Measurements from ENCODE around the gene RBM28. TPM values are rescaled to one million over a fixed set of nuclear protein-coding genes. Genes with fewer than 3 reads are reported as not detected.

The RBM28 gene
- total and polyA plus RNA-seq, 10 of the 15 experiments (the other 5 are each of a cell fraction or from before 2014, with no cell fraction given) = 14.3 to 50.4 (median 32.8) TPM

DNA sequence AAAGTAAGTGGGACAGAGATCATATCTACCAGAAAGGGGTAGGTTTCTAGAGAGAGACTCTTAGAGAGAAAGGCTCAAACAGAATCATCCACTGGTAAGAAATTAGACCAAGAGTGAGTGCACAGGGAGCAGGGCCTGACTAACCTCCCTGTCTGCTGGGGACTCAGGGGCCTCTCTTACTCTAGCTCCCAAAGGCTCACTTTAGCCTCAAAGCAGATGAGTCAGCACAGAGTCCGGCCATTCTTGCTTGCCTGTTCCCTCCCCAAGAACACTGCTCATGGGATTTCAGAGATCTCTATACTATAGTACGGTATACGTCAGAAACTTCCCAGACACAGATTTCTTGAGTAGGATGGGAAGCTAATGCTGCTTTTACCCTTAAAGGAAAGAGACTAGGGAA lies 32.7 kb downstream of the RBM28 start (continued):
- TF ChIP-seq SMC3 (IDR thresholded peaks at IDR 0.05; ENCODE audit: borderline replicate concordance, low read length) = no peak

DNA sequence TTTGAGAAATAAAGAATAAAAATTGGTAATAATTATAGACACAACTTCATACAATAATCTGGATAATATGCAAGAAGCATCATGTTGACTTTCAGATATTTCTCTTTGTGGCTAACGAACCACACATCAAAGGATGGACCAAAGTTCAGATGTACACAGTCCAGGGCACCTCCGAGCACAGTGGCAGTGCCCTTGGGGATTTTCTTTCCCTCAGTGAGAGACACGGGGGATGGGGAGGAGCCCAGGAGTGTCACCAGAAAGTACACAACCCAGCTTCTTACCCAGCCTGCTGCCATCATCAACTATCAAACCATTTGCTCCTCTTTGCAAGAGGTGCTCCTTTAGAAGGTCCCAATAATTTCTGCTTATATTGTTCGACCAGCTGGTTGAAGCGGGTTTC lies 33.2 kb downstream of the RBM28 start:
- Histone ChIP-seq H3K9me3 (replicated peaks; ENCODE audit: control insufficient read depth, insufficient read depth, low read length) (no peaks in the 10 kb centered on the region), H3K79me2 (ENCODE audit: control insufficient read depth, insufficient read depth, low read length) (no peaks in the 10 kb centered on the region), H3K36me3 (ENCODE audit: control insufficient read depth in 2 of 2, insufficient read depth in 2 of 2, low read length in 1 of 2) (peaks cover 27 to 30% of the 10 kb centered on the region in 2 experiments; a peak in 3 of 4 replicates), H3K27ac (ENCODE audit: control insufficient read depth, insufficient read depth) (no peak overlapping the region), H3K4me2 (ENCODE audit: control insufficient read depth, insufficient read depth) (no peak overlapping the region), H3K27me3 (replicated peaks in 1 of 2; ENCODE audit: control insufficient read depth in 2 of 2, insufficient read depth in 2 of 2, low read length in 1 of 2) (no peaks in the 10 kb centered on the region), H3K9ac (ENCODE audit: control insufficient read depth, insufficient read depth, low read length) (no peak overlapping the region), H4K20me1 (ENCODE audit: control insufficient read depth, insufficient read depth) (no peaks in the 10 kb centered on the region), H3K4me1 (ENCODE audit: control insufficient read depth, insufficient read depth, low read length) (no peaks in the 10 kb centered on the region), H3K4me3 (no peak overlapping the region), H2AFZ (ENCODE audit: control insufficient read depth, low read depth, low read length) (no peak overlapping the region)
- RAD21 ChIA-PET (ENCODE audit: unreplicated experiment) = no interaction called here
- BruUV-seq (replicated peaks) = no TSS peak
- SMC1A ChIA-PET (ENCODE audit: uncharacterized antibody, unreplicated experiment) = no interaction called here
- in situ Hi-C loops (cut with MboI) = no loop called here
- POLR2A ChIA-PET = no interaction called here
- intact Hi-C loops (cut with micrococcal nuclease; ENCODE audit: unreplicated experiment) = no loop called here
- no peak for ATAC-seq
- no peak for DNase-seq (ENCODE audit: low read depth, low spot score)
- CTCF ChIA-PET = interaction anchor here (0.5 kb wide), 1 partner anchor 117 kb away, joined by 4 read pairs; no protein-coding TSS in a partner anchor
- no peak for FAIRE-seq
- TF ChIP-seq SMARCA5 (IDR thresholded peaks at IDR 0.05) = no peak
- TF ChIP-seq BHLHE40 (IDR thresholded peaks at IDR 0.05; ENCODE audit: borderline replicate concordance in 1 of 2, low read depth in 2 of 2, low read length in 1 of 2) = no peak
- TF ChIP-seq RUNX3 (IDR thresholded peaks at IDR 0.05; ENCODE audit: low read length) = no peak
- no peak for TF ChIP-seq CREB1 (IDR thresholded peaks at IDR 0.05; ENCODE audit: low read depth)
- TF ChIP-seq BCL11A (IDR thresholded peaks at IDR 0.05; ENCODE audit: low read depth, low read length) = no peak
- no peak for TF ChIP-seq TCF7 (IDR thresholded peaks at IDR 0.05; ENCODE audit: borderline replicate concordance)
- TF ChIP-seq EZH2 (IDR thresholded peaks at IDR 0.05; ENCODE audit: borderline replicate concordance, control insufficient read depth, low read depth, low read length) = no peak
- TF ChIP-seq, protein P1, sequence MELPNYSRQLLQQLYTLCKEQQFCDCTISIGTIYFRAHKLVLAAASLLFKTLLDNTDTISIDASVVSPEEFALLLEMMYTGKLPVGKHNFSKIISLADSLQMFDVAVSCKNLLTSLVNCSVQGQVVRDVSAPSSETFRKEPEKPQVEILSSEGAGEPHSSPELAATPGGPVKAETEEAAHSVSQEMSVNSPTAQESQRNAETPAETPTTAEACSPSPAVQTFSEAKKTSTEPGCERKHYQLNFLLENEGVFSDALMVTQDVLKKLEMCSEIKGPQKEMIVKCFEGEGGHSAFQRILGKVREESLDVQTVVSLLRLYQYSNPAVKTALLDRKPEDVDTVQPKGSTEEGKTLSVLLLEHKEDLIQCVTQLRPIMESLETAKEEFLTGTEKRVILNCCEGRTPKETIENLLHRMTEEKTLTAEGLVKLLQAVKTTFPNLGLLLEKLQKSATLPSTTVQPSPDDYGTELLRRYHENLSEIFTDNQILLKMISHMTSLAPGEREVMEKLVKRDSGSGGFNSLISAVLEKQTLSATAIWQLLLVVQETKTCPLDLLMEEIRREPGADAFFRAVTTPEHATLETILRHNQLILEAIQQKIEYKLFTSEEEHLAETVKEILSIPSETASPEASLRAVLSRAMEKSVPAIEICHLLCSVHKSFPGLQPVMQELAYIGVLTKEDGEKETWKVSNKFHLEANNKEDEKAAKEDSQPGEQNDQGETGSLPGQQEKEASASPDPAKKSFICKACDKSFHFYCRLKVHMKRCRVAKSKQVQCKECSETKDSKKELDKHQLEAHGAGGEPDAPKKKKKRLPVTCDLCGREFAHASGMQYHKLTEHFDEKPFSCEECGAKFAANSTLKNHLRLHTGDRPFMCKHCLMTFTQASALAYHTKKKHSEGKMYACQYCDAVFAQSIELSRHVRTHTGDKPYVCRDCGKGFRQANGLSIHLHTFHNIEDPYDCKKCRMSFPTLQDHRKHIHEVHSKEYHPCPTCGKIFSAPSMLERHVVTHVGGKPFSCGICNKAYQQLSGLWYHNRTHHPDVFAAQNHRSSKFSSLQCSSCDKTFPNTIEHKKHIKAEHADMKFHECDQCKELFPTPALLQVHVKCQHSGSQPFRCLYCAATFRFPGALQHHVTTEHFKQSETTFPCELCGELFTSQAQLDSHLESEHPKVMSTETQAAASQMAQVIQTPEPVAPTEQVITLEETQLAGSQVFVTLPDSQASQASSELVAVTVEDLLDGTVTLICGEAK (IDR thresholded peaks at IDR 0.05; ENCODE audit: borderline replicate concordance) = no peak
- no peak for TF ChIP-seq ETV6 (conservative IDR thresholded peaks at IDR 0.05 in 1 of 2, IDR thresholded peaks at IDR 0.05 in 1 of 2; ENCODE audit: borderline replicate concordance in 1 of 2, low read depth in 1 of 2)
- no peak for TF ChIP-seq SP1 (IDR thresholded peaks at IDR 0.05; ENCODE audit: low read depth, low read length)
- TF ChIP-seq, protein P2, sequence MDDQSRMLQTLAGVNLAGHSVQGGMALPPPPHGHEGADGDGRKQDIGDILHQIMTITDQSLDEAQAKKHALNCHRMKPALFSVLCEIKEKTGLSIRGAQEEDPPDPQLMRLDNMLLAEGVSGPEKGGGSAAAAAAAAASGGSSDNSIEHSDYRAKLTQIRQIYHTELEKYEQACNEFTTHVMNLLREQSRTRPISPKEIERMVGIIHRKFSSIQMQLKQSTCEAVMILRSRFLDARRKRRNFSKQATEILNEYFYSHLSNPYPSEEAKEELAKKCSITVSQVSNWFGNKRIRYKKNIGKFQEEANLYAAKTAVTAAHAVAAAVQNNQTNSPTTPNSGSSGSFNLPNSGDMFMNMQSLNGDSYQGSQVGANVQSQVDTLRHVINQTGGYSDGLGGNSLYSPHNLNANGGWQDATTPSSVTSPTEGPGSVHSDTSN (IDR thresholded peaks at IDR 0.05; ENCODE audit: insufficient replicate concordance, low read depth, low read length) = no peak
- no peak for TF ChIP-seq POLR2A (IDR thresholded peaks at IDR 0.05; ENCODE audit: low read depth, low read length)
- TF ChIP-seq CHD2 (IDR thresholded peaks at IDR 0.05; ENCODE audit: borderline replicate concordance, low read depth, low read length) = no peak
- no peak for TF ChIP-seq NR2C1 (IDR thresholded peaks at IDR 0.05)
- TF ChIP-seq, protein P3, sequence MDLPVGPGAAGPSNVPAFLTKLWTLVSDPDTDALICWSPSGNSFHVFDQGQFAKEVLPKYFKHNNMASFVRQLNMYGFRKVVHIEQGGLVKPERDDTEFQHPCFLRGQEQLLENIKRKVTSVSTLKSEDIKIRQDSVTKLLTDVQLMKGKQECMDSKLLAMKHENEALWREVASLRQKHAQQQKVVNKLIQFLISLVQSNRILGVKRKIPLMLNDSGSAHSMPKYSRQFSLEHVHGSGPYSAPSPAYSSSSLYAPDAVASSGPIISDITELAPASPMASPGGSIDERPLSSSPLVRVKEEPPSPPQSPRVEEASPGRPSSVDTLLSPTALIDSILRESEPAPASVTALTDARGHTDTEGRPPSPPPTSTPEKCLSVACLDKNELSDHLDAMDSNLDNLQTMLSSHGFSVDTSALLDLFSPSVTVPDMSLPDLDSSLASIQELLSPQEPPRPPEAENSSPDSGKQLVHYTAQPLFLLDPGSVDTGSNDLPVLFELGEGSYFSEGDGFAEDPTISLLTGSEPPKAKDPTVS (IDR thresholded peaks at IDR 0.05; ENCODE audit: low read depth, low read length) = no peak
- no peak for TF ChIP-seq WRNIP1 (IDR thresholded peaks at IDR 0.05; ENCODE audit: borderline replicate concordance, low read depth, low read length)
- 60% methylated on average over 5 of the region's 5 CpGs for WGBS (ENCODE audit: insufficient coverage, insufficient replicate concordance, low lambda C conversion rate, missing lambda C conversion rate)
